ENCODE results near the gene FAM234A.
"Not testable (repeated sequence)": the region's sequence is repeated elsewhere in the genome, so short reads cannot be mapped to it uniquely, and the experiment has no call there.

FAM234A gene

DNA sequence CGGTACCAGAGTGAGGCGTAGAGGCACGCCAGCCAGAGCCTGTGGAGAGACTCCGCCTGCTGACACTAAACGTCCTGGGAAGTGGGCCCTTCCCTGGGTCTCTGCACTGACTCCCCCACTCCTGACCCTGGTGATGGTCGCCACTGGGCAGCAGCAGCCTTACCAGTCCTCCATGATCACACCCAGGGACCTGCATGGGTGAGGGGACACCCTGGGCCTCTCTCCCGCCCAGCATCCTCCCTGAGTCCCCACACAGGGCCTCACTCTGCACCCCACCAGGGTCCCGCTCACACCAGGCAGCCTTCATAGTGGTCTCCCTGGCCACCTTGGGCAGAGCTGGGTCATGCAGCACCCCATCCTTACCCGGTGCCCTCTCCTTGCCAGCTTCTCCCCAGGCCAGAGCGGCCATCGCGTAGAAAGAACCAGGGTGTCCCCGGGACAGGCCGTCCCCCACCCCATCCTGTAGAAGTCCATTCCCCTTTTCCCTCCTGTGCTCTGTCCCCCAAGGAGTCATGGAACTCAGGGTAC is 30.4 kb downstream of the FAM234A start:
- TF ChIP-seq, protein P1, sequence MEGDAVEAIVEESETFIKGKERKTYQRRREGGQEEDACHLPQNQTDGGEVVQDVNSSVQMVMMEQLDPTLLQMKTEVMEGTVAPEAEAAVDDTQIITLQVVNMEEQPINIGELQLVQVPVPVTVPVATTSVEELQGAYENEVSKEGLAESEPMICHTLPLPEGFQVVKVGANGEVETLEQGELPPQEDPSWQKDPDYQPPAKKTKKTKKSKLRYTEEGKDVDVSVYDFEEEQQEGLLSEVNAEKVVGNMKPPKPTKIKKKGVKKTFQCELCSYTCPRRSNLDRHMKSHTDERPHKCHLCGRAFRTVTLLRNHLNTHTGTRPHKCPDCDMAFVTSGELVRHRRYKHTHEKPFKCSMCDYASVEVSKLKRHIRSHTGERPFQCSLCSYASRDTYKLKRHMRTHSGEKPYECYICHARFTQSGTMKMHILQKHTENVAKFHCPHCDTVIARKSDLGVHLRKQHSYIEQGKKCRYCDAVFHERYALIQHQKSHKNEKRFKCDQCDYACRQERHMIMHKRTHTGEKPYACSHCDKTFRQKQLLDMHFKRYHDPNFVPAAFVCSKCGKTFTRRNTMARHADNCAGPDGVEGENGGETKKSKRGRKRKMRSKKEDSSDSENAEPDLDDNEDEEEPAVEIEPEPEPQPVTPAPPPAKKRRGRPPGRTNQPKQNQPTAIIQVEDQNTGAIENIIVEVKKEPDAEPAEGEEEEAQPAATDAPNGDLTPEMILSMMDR (IDR thresholded peaks at IDR 0.05; ENCODE audit: borderline replicate concordance, insufficient read depth, low read depth, low read length) = no peak
- H3K4me3 ChIP-seq (ENCODE audit: low read depth, low read length) = no peak overlapping the region

DNA sequence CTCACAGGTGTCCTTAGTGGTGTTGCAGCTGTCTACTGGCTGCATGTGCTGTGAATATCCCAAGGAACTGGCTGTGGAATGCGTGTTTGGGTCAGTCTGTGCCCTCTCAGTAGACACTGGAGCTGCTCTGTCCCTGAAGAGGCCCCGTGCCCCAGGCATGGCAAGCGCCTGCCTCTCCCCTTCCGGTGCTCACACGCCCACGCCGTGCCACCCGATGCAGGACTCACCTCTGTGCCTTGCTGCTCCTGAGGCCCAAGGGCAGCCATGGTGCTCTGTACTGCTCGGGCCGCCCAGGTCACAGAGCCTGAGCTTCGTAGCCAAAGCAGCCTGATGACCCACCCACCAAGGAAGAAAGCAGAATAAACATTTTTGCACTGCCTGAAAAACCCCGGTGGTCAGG is 31.1 kb downstream of the FAM234A start:
- H3K4me3 ChIP-seq (ENCODE audit: low read depth, low read length) = no peak overlapping the region
- TF ChIP-seq, protein P1 (IDR thresholded peaks at IDR 0.05; ENCODE audit: borderline replicate concordance, insufficient read depth, low read depth, low read length) = no peak

DNA sequence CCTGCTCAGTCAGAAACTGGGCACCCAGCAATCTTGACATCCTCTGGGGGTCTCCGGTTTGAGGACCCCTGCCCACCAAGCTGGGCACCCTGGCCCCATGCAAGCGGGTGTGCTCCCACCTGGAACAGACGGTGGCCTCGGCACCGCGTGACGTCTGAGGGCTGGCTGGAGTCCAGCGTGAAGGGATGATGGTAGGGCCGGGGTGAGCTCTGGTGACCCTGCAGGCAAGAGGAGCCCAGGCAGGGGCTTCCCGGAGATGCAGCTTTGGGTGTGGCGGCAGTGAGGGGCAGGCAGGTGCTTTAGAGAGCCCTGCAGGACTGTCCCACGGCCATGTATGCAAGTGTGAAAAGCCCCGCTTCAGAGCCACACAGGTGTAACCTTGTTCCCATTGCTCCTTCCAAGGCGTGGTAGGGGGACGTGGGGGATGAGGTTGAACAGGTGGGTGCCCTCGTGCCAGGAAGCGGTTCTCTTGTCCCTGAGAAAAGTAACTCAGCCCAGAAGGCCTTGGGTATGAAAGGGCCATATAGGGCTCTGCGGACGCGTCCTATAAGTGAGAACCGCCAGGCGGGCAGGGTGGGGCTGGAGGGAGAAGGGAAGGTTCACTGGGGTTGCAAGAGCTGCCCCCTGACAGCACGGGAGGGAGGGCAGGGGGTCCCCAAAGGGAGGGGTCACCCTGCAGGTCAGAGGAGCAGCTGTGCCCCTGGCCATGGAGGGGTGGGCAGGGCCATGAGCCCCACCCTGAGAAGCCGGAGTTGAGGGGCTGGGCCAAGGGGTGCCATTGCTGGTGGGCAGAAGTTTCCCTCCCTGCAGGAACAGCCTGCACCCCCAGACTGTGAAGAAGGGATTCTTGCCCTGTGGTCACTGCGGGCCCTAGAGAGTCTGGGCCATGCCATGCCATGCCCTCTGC is 31.9 kb downstream of the FAM234A start:
- H3K4me3 ChIP-seq (ENCODE audit: low read depth, low read length) = no peak overlapping the region
- TF ChIP-seq, protein P1 (IDR thresholded peaks at IDR 0.05; ENCODE audit: borderline replicate concordance, insufficient read depth, low read depth, low read length) = no peak

DNA sequence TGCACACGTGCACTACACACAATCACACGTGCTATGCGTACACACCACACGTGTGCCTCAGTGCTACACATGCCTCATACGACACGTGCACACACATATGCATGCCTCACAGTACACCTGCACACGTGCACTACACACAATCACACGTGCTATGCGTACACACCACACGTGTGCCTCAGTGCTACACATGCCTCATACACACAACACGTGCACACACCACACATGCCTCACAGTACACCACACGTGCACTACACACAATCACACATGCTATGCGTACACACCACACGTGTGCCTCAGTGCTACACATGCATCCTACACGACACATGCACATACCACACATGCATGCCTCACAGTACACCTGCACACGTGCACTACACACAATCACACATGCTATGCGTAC is 32.9 kb downstream of the FAM234A start:
- not testable (repeated sequence) for H3K4me3 ChIP-seq (ENCODE audit: low read depth, low read length)

DNA sequence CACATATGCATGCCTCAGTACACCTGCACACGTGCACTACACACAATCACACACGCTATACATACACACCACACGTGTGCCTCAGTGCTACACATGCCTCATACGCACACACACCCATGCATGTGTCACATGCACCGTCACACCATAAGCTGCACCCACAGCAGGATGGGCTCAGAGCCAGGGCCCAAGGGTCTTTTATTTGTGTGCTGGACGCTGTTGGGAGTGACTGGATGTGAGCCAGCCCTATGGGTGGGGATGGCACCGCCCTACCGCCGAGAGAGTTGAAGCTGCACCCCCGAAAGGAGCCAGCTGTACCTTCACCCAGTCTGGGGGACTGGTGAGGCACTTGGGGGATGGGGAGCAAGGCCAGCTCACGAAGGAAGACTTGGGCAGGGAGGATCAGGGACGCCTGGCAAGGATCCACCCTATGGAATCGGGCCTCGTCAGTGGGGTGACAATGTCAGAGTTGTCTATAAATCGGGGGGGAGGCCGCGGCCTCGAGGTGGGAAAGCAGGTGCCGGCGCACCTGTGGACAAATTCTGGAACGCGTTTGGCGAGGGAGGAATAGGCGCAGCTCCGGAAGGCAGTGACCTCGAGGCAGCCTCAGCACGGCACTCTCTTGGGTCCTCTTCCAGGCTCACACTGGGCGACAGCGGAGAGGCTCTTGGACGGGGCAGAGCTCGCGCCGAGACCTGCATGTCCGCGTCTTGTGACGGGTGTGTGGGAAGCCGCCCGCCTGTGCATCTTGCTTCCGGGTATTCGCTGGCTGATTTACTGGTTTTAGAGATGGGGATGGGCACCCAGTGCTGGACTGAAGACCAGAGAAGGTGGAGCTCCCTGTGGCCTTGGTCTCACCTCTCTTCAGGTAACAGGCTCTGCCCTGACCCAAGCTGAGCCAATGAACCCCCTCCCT is 33.8 kb downstream of the FAM234A start:
- no peak overlapping the region for H3K4me3 ChIP-seq (ENCODE audit: low read depth, low read length)
- TF ChIP-seq, protein P1 (IDR thresholded peaks at IDR 0.05; ENCODE audit: borderline replicate concordance, insufficient read depth, low read depth, low read length) = no peak

DNA sequence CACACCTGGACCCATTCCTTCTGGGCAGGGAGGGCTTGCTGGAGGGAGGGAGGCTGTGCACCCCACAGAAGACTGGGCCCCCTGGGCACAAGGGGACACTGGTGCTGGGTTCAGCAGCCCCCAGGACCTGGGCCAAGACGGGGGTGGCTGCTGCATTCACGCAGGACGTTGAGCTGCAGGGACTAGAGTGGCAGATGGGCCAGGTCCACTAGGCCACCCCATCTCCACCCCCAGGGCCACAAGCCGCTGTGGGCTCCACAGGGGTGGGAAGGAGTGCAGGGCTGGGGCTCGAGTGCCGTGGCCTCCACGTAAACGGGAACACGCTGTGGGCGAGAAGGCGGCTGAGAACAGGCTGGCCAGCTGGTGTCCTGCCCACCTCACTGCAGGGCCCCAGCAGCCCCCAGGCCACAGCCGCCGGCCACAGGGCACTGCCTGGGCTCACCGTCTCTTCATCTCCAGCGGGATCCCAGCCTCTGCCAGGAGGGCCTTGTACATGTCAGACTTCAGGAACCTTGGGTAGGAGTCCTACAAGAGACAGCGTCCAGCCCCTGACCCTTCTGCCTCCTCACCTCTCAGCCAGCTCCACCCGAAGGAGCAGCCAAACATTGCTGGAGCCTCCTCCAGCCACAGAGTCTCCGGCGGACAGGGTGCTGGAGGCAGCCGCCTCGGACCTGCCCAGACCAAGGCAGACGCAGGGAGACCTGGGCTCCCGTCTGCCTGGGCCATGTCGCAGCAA is 34.6 kb downstream of the FAM234A start:
- H3K4me3 ChIP-seq (ENCODE audit: low read depth, low read length) = no peak overlapping the region
- TF ChIP-seq, protein P1 (IDR thresholded peaks at IDR 0.05; ENCODE audit: borderline replicate concordance, insufficient read depth, low read depth, low read length) = no peak
